HG03039 (cell line): ENCODE data around the gene RRAGB.
"Not testable (repeated sequence)": the region's sequence is repeated elsewhere in the genome, so short reads cannot be mapped to it uniquely, and the experiment has no call there.

ENCODE experiments used
- ATAC-seq: cut with Tn5 transposase; IDR thresholded peaks from one replicate; pipeline ENCODE4 v1.9.1; 2021; ENCODE audit warnings: mild to moderate bottlenecking, moderate library complexity; ENCODE audit not compliant: unreplicated experiment

Gene RRAGB

DNA sequence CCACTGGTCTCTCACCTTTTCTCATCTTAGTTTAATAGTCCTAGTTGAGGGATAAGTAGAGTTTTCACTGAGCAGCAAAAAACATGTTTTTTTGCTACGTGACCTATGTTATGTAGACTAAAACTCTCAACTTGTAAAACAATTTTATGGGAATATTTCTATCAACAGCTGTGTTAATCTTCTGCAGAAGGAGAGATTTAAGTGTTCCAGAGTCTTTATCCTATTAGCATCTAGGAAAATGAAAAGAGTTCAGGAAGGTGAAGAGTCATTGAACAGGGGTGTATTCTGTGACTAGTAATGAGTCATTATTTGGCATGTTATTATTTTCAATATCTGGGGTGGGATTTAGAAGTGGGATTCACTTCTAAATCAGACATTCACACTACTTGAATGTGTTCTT, 41.9 kb downstream of the RRAGB start:
- ATAC-seq, result no peak

DNA sequence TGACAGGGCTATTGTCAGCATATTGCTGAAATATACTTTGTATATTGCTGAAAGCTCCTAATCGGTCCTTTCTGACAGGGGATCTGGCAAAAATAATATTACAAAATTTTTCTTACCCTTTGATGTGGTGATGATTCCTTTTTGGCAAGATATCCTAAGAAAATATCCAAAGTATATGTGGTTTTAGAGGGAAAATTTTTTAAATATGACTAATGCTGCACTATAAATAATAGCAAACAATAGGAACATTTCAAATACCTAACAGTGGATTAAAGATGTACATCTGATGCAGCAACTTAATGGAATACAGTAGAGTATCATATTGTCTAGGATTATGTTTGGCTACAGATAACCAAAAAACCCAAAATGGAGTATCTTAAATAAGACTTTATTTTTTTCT, 49.6 kb downstream of the RRAGB start:
- no peak for ATAC-seq

DNA sequence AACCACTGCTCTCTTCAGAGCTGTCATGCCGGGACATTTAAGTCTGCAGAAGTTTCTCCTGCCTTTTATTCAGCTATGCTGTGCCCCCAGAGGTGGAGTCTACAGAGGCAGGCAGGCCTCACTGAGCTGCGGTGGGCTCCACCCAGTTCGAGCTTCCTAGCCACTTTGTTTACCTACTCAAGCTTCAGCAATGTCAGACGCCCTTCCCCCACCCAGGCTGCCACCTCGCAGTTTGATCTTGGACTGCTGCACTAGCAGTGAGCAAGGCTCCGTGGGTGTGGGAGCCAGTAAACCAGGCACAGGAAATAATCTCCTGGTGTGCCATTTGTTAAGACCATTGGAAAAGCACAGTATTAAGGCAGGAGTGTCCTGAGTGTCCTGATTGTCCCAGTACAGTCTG, 56.9 kb downstream of the RRAGB start:
- not testable (repeated sequence) for ATAC-seq

DNA sequence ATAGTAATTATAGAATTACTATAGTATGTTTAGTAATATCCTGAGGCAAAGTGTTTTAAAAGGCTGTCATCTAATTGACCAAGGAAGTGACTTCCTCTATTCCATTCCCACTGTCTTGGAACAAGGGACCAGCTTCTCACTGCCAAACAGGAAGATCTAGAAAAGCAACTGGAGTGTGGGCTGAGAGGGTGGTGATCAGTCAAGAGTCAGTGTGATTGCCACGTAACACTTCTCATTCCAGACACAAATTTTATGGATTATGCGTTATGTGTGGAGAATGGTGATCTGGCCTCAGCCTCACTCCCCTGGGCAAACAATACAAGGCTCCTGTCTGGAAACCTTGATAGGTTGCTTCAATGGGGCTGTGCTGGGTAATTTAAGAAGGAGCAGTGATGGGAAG, 60.0 kb downstream of the RRAGB start:
- no peak for ATAC-seq

DNA sequence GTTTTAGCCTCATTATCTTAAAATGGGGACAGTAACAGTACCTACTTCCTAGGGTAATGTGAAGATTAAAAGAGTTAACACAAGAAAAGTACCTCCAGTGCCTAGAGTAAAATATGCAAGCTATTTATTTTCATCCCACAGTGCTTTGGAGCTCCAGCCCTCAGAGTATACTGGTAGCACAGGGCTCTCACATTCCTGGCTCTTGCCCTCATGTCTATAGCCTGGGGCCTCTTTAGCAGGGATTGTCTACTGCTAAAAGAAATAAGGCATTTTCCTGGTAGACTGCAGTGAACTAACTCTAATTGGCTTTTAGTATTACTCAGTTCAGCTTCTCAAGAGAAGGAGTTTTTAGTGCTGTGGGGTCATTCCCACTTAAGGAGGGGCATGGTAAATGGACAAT, 60.8 kb downstream of the RRAGB start:
- no peak for ATAC-seq

DNA sequence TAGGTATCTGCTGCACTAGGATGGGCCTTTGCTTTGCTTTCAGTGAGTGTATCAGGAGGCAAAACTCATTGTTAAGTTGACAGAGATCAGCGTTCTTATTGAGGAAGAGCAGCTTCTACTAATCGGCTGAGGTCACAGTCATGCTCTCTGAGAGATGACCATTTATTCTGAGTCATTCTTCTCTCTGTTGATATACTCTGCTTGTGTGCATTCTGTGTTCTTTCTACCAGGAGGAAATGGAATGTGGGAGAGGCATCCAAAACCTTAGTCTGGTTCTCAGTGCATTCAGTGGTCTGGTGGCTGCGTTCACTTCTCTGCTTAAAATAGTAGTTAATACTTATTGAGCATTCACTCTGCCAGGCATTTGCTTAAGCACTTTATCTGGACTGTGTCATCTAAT, 66.2 kb downstream of the RRAGB start:
- no peak for ATAC-seq

DNA sequence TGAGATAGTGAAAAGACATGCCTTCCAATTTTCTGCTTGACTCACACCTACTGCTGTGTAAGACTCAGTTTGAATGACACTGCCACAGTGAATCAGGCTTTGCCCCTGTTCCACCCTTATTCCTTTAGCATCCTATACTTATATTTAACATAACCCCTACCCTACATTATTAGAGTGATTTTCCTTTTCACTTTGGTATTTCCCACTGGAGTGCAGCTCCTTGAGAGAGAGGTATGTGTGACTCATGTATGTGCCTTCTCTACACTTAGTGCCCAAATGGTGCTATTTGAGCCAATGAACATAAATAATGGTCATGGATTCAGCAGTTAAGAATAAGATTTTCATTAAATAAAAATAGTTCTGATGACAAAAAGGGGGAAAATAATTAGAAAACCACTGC, 69.5 kb downstream of the RRAGB start:
- ATAC-seq, result no peak

DNA sequence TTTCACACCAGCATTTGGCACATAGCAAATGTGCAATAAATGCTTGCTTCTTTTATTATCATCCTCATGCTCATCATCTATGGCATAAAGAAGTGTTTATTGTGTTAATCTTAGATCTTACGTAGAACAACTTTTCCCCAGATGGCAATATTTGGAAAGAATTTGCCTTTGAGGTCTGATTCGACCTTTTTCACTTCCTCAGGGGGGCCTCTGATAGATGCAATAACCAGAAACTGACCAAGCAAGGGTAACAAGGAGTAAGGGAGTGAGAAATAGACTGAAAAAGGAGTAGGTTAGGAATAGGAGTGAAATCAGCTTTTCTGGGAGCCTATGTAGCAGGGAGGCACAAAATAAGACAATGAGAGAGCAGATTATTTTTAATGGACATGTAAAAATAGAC, 70.2 kb downstream of the RRAGB start:
- no peak for ATAC-seq

DNA sequence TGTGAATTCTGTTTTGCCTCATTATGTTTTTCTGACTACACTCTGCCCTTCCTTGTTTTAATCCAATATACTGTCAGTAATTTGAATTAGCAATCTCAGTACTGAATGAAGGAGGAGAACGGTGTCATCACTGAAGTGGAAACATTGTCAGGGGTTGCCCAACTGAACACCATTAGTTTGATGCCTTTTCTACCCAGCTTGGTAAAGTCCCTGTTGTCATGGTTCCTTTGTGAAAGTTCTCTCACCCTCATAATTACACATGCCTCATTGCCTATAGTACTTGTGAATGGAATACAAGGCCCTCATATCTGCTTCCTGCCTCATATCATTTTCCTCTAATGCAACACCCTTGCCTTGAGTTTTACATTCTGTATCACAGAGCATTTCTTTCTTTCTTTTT, 76.9 kb downstream of the RRAGB start:
- ATAC-seq, result no peak

DNA sequence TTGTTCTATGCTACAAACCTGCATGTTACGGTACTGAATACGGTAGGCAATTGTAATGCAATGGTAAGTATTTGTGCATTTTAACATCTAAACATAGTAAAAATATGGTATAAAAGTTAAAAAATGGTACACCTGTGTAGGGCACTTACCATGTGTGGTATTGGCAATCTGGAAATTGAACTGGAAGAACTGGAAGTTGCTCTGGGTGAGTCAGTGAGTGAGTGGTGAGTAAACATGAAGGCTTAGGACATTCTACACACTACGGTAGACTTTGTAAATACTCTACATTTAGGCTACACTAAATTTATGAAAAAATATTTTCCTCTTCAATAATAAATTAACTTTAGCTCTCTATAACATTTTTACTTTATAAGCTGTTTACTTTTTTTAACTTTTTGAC, 78.9 kb downstream of the RRAGB start:
- ATAC-seq, result no peak

DNA sequence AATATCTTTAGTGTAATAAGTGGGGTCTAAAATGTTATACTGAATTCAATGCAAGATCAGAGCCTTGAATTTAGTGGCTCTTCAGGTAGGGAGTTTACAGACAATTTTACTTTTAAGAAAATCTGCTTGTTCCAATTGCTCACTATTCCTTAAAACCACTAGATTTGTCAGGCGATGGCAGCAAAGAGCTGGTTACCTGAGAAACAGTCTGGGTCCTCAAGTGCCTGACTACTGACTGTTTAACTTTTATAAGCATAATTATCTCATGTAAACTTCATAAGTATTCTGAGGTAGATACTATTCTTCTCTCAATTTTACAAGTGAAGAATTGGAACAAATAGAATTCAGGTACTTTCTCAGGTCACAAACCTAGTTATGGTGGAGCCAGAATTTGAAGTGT, 84.3 kb downstream of the RRAGB start:
- no peak for ATAC-seq
